HL-60/S4 treated with phorbol 12-myristate 13-acetate at 8.2 ng/mL for 4 days and 3 days (cell line): ENCODE results near the gene LSM4.

Experiments used
- in situ Hi-C: fragments of 300-500 bp; cut with MboI; formaldehyde crosslinking; loops from 2 replicates; pipeline ENCODE4 v1.15.0; 2022; ENCODE audit warnings: low sequenced_read_pairs

LSM4 gene

GRCh38 chr19:18342090-18342632 is 19.3 kb upstream of the LSM4 start:
- in situ Hi-C loops = loop anchor here (25.0 kb wide), 1 partner anchor 130 kb away; the partner anchor contains the start of gene RAB3A

- in situ Hi-C loops = loop anchor here (25.0 kb wide), 1 partner anchor 129 kb away; the partner anchor contains the start of gene RAB3A
Observed at GRCh38 chr19:18340990-18341868, 18.4 kb upstream of the LSM4 start.

DNA sequence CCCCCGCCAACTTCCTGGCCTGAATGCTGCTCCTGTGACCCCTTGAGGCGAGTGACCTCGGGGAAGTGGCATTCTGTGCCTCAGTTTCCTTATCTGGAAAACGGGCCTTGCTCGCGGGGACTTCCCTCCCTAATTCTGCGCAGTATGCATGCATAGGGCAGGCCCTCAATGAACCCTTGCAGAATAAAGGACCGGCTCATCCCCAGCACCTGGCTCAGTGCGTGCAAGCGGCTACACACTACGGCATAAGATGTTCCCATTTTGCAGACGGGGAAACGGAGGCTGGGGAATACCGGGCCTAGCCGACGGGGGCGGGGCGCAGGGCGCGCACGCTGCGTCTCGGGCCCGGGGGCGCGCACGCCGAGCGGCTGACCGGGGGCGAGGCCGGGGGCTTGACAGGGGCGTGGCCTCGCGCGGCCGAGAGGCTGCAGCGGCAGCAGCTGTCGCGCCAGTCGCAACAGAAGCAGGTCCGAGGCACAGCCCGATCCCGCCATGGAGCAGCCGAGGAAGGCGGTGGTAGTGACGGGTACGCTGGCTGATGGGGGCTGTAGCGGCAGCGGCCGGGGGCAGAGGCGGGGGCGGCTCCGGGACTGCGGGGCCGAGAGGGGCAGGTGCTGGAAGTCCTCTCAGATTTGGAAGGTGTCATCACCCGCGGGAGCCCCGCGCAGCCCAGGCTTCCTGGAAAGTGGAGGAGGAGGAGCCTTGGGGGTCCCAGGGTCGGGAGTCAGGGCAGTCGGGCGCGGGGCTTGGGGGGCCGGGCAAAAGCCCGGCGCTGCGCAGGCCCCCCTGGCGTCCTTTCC is 17.5 kb upstream of the LSM4 start, which contains the start of gene PGPEP1:
Gene PGPEP1, plus strand, starts transcription at position 409 of the 800 bp plus-strand sequence. Its CDS starts 84 bp downstream, at position 493.
- in situ Hi-C loops = loop anchor here (25.0 kb wide), 1 partner anchor 128 kb away; the partner anchor contains the start of gene RAB3A

GRCh38 chr19:18339723-18340122 is 16.8 kb upstream of the LSM4 start:
- in situ Hi-C loops = loop anchor here (25.0 kb wide), 1 partner anchor 127 kb away; the partner anchor contains the start of gene RAB3A

GRCh38 chr19:18338541-18338940 is 15.7 kb upstream of the LSM4 start:
- in situ Hi-C loops = loop anchor here (25.0 kb wide), 1 partner anchor 126 kb away; the partner anchor contains the start of gene RAB3A

- in situ Hi-C loops = loop anchor here (25.0 kb wide), 1 partner anchor 124 kb away; the partner anchor contains the start of gene RAB3A
Observed at GRCh38 chr19:18336121-18336520, 13.2 kb upstream of the LSM4 start.

DNA sequence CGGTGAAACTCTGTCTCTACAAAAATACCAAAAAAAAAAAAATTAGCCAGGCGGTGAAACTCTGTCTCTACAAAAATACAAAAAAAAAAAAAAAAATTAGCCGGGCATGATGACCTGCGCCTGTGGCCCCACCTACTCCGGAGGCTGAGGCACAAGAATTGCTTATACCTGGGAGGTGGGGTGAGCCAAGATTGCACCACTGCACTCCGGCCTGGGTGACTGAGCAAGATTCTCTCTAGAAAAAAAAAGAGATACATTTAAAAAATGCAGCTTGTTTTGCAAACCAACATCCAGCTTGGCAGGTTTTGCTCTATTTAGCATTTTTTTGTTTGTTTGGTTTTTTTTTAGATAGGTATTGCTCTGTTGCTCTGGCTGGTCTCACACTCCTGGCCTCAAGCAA is 10.8 kb upstream of the LSM4 start:
- in situ Hi-C loops = loop anchor here (25.0 kb wide), 1 partner anchor 121 kb away; the partner anchor contains the start of gene RAB3A

DNA sequence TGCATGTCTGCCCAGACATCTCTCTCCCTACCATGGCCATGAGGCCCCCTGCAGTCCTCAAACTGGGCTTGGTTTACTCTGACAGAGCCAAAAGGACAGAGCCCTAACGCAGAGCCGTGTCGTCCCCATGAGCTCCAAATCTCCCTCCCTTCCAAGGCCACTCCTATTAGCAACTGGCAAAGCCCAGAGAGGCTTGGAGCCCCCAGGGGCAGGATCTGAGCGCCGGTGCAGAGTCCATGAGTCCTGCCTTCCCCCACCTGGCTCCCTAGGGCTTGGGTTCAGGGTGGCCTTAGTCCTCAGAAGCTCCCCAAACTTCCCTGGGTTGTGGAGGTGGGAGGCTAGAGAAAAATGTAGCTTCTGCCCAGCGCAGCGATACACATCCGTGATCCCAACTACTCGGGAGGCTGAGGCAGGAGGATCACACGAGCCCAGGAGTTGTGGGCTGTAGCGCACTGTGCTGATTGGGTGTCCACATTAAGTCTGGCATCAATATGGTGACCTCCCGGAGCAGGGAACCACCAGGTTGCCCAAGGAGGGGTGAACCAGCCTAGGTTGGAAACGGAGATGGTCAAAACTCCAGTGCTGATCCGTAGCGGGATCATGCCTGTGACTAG is 10.1 kb upstream of the LSM4 start:
- in situ Hi-C loops = loop anchor here (25.0 kb wide), 1 partner anchor 121 kb away; the partner anchor contains the start of gene RAB3A

DNA sequence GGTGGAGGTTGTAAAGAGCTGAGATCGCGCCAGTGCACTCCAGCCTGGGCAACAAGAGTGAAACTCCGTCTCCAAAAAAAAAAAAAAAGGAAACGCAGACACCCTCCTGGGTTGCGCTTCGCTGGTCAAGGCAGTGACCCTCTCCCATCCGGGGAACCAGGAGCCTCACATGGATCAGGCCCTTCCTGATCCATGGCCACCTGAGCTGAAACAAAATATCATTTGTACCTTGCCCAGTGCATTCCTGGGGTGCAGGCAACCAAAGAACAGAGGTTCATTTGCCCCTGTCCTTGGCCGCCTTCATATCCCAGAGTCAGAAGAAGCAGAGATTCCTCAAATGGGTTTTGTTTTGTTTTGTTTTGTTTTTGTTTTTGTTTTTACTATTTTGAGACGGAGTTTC is 8.0 kb upstream of the LSM4 start:
- in situ Hi-C loops = loop anchor here (25.0 kb wide), 1 partner anchor 119 kb away; the partner anchor contains the start of gene RAB3A

- in situ Hi-C loops = loop anchor here (25.0 kb wide), 1 partner anchor 117 kb away; the partner anchor contains the start of gene RAB3A
Observed at GRCh38 chr19:18329035-18329376, 6.1 kb upstream of the LSM4 start.

DNA sequence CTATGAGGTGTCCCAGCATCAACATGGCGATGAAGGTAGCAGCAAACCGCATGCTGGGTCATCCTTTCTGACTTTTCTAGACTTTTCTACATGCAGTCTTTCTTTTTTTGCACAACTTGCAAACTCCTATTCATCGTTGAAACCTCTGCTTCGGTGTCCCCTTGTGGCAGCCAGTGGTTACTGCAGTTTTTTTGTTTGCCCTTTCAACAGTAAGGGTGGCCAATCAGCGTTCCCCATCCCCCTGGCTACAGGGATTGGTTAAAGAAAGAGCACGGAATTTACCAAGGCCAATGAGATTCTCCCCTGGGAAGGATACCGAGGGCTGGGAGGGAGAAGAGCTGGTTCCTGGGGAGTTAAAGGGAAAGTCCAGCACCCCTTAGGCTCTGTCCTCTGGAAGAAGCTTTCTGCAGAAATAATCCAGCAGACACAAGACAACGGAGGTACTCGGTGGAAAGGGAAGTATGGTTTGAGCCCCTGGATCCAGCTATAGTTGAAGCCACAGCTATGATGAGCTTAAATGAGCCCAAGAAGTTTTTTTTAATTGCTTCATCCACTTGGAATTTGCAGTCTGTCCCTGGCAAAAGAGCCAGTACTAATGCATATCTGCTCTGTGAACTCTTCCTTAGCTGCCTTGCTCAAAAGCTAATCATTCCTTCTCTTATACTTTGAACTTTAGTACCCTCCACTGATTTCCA is 5.6 kb upstream of the LSM4 start:
- in situ Hi-C loops = loop anchor here (25.0 kb wide), 1 partner anchor 116 kb away; the partner anchor contains the start of gene RAB3A

DNA sequence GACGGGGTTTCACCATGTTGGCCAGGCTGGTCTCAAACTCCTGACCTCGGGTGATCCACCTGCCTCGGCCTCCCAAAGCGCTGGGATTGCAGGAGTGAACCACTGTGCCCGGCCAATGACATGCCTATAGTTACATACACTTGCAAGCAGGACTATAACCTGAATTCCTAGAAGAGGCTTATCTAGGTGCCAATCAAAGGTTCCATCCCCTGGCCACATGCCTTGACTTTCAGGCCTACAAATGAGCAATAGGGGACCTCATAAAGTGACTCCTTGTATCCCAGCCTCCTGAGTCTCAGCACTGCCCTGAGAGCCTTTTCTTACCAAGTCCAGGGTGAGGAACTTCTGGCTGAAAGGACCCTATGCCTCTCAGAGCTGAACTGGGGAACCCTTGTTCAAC is 3.9 kb upstream of the LSM4 start:
- in situ Hi-C loops = loop anchor here (25.0 kb wide), 1 partner anchor 114 kb away; the partner anchor contains the start of gene RAB3A

DNA sequence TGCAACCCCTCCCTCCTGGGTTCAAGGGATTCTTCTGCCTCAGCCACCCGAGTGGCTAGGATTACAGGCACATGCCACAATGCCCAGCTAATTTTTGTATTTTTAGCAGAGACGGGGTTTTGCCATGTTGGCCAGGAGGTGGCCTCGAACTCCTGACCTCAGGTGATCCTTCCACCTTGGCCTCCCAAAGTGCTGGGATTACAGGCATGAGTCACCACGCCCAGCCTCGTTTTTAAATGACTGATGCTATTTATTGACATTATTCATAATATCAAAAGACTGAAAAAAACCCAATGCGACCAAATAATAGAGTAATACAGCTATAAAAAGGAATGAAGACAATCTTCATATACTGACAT is 1.5 kb upstream of the LSM4 start:
- in situ Hi-C loops = loop anchor here (5.0 kb wide), 1 partner anchor 47 kb away; no protein-coding TSS in a partner anchor

GRCh38 chr19:18322318-18322758 is 538 bp downstream of the LSM4 start:
- in situ Hi-C loops = loop anchor here (5.0 kb wide), 1 partner anchor 45 kb away; no protein-coding TSS in a partner anchor

DNA sequence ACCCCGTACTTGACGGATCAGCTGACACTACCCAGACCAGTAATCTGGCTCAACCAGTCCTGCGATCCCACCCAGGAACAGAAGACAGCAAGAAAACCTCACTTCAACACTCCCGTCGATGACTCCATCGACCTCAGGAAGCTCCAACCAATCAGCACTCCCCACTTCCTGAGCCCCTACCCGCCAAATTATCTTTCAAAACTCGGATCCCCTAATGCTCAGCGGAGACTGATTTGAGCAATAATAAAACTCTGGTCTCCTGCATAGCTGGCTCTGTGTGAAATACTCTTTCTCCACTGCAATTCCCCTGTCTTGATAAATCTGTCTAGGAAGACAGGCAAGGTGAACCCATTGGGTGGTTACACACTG is 1.2 kb downstream of the LSM4 start:
- in situ Hi-C loops = loop anchor here (5.0 kb wide), 1 partner anchor 44 kb away; no protein-coding TSS in a partner anchor

- in situ Hi-C loops = loop anchor here (5.0 kb wide), 1 partner anchor 44 kb away; no protein-coding TSS in a partner anchor
Observed at GRCh38 chr19:18320865-18321733, 1.8 kb downstream of the LSM4 start.

DNA sequence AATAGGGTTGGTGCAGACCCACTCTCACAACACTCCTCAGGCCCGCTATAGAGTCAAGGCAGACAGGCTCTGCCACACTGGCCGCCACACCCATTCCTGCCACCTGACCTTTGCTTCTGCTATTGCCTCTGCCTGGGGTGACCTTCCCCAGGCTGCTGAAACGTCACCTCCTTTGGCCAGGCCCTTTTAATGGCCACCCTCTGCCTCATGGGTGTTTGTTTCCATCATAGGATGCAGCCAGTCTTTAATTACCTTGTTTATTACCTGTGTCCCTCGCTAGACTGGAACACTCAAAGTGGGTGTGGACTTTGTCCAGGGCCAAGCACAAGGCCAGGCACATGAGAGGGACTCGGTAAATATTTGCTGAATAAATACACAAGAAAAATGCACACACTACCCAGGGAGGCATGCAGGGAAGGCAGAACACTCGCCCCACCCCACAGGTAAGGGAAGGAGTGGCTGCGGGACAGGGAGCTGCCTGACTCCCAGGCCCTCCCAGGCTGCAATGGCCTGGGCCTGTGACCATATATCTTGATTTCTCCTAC is 3.2 kb downstream of the LSM4 start:
- in situ Hi-C loops = loop anchor here (5.0 kb wide), 1 partner anchor 42 kb away; no protein-coding TSS in a partner anchor
